HepG2 (cell line): ENCODE results near the gene FAM228A. TPM values are rescaled to one million over a fixed set of nuclear protein-coding genes. Genes with fewer than 3 reads are reported as not detected.

Experiments
- ATAC-seq: fragments of 200-7000 bp; cut with Tn5 transposase; 3 replicates; pipeline ENCODE4 v1.9.1; 2020; ENCODE audit warnings: mild to moderate bottlenecking, moderate library complexity
- BruUV-seq: library from RNA; stranded (reverse); fragments of 400-500 nt; replicated peaks from 2 replicates; lab custom pipeline; 2021; lab: Mats Ljungman, UMichigan
- CTCF ChIA-PET: fragments of 300-600 bp; formaldehyde crosslinking; extraction: SDS; loops from one replicate; lab custom pipeline; 2021; ENCODE audit warnings: low total read pairs, inconsistent platforms, low intra/inter-chr PET ratio; lab: Yijun Ruan, JAX
- POLR2A ChIA-PET: fragments of 350-600 bp; sonication (Branson Sonifier 250); formaldehyde crosslinking; loops from one replicate; lab custom pipeline; 2020; ENCODE audit warnings: antibody characterized with exemption, inconsistent platforms; lab: Yijun Ruan, JAX
- DNase-seq: peaks from one replicate; pipeline ENCODE4 v3.0.0-alpha.2; 2015; ENCODE audit warnings: low spot score
- FAIRE-seq: peaks from 3 replicates; lab custom pipeline; 2011; peaks lifted over from hg19 to GRCh38; lab: Jason Lieb, UNC
- H2AFZ ChIP-seq: one replicate; pipeline ENCODE4 v1.6.1; 2011; ENCODE audit warnings: low read length, inconsistent platforms
- H3K27ac ChIP-seq: fragments of 300-600 bp; 3 replicates; pipeline ENCODE4 v1.8.0; 2011; ENCODE audit warnings: mixed run types, mild to moderate bottlenecking, mixed read lengths, low read length, inconsistent platforms; ENCODE audit not compliant: insufficient read depth; ENCODE audit errors: extremely low read length
- H3K27me3 ChIP-seq, 2 experiments: fragments of 200-600 bp in 1 of 2; 2 replicates in 1 of 2; 3 replicates in 1 of 2; pipeline versions ENCODE4 v1.6.0 to v1.8.0; 2011; ENCODE audit warnings: low read length in 2 of 2, mild to moderate bottlenecking in 2 of 2, moderate library complexity in 2 of 2, inconsistent platforms in 1 of 2; ENCODE audit not compliant: insufficient read depth in 2 of 2, control insufficient read depth in 1 of 2
- H3K36me3 ChIP-seq, 2 experiments: fragments of 200-600 bp in 1 of 2; replicated peaks in 1 of 2; 2 replicates in 1 of 2; 3 replicates in 1 of 2; pipeline versions ENCODE4 v1.5.1 to v1.8.0; 2011; ENCODE audit warnings: low read length in 2 of 2, inconsistent platforms in 1 of 2; ENCODE audit not compliant: insufficient read depth in 2 of 2, control insufficient read depth in 1 of 2
- H3K4me1 ChIP-seq: 2 replicates; pipeline ENCODE4 v1.5.1; 2012; ENCODE audit warnings: low read length, inconsistent platforms; ENCODE audit not compliant: insufficient read depth
- H3K4me2 ChIP-seq: 2 replicates; pipeline ENCODE4 v1.6.0; 2011; ENCODE audit warnings: low read depth, low read length, inconsistent platforms
- H3K4me3 ChIP-seq, 3 experiments: fragments of 200-600 bp in 1 of 3; sonication (generic), shearing (Covaris generic) in 1 of 3; replicated peaks in 1 of 3; 2 replicates each; pipeline ENCODE4 v1.5.1; 2011 to 2016; ENCODE audit warnings: low read length in 3 of 3, inconsistent platforms in 2 of 3, low read depth in 2 of 3, mild to moderate bottlenecking in 2 of 3, control low read depth in 1 of 3, mixed read lengths in 1 of 3; ENCODE audit not compliant: insufficient read depth in 1 of 3
- H3K79me2 ChIP-seq: one replicate; pipeline ENCODE4 v1.6.1; 2011; ENCODE audit warnings: low read length, inconsistent platforms; ENCODE audit not compliant: insufficient read depth
- H3K9ac ChIP-seq: 2 replicates; pipeline ENCODE4 v1.6.0; 2011; ENCODE audit warnings: mild to moderate bottlenecking, low read depth, low read length, inconsistent platforms; ENCODE audit not compliant: insufficient read depth
- H3K9me3 ChIP-seq: 2 replicates; pipeline ENCODE4 v1.5.1; 2012; ENCODE audit warnings: mild to moderate bottlenecking, low read length
- H4K20me1 ChIP-seq: 2 replicates; pipeline ENCODE4 v1.6.0; 2011; ENCODE audit warnings: inconsistent platforms, mild to moderate bottlenecking, low read length, moderate library complexity; ENCODE audit not compliant: insufficient read depth
- CHCHD3 ChIP-seq: sonication (generic); formaldehyde crosslinking; IDR thresholded peaks from 2 replicates; pipeline ENCODE4 v1.8.0; 2022; ENCODE audit warnings: mild to moderate bottlenecking, missing genetic modification reagents, moderate library complexity
- HNF1A ChIP-seq, 2 experiments: sonication (generic) in 1 of 2; formaldehyde crosslinking in 1 of 2; IDR thresholded peaks; 2 replicates each; pipeline versions ENCODE4 v1.4.0 to v1.6.1; 2016 to 2020; ENCODE audit warnings: borderline replicate concordance in 1 of 2, low read depth in 1 of 2, mild to moderate bottlenecking in 1 of 2, missing genetic modification reagents in 1 of 2
- MTA3 ChIP-seq: sonication (generic); formaldehyde crosslinking; IDR thresholded peaks from 2 replicates; pipeline ENCODE4 v1.4.0; 2020; ENCODE audit warnings: missing genetic modification reagents
- NCOA1 ChIP-seq: sonication (generic); formaldehyde crosslinking; IDR thresholded peaks from 2 replicates; pipeline ENCODE4 v1.9.0; 2021; ENCODE audit warnings: missing genetic modification reagents
- ZNF646 ChIP-seq: sonication (generic); formaldehyde crosslinking; IDR thresholded peaks from 2 replicates; pipeline ENCODE4 v1.9.0; 2021; ENCODE audit warnings: mild to moderate bottlenecking, missing genetic modification reagents
- WGBS: methylation state at CpG from one replicate; pipeline ENCODE4 v1.1.6; 2017; ENCODE audit warnings: low lambda C conversion rate; 5-methylcytosine and 5-hydroxymethylcytosine counted together
- in situ Hi-C: cut with HindIII; loops from 2 replicates; pipeline ENCODE4 v1.10.0; 2017; ENCODE audit warnings: low pct_unique_long_range_greater_than_20kb; ENCODE audit not compliant: extremely low pct_ligation_motif_present
- intact Hi-C: fragments of 100-400 bp; cut with micrococcal nuclease; formaldehyde crosslinking; loops from one replicate; pipeline ENCODE4 v1.10.0; 2022; ENCODE audit not compliant: unreplicated experiment
- polyA plus RNA-seq, 8 experiments: library from polyadenylated mRNA; depleted of rRNA in 3 of 8; stranded (reverse) in 7 of 8; unstranded in 1 of 8; fragments of >200 nt; fragmentation: Illumina TruSeq in 4 of 8; extraction: Trizol in 4 of 8; gene quantifications; 2 replicates each; pipeline versions ENCODE4 v1.2.1 to v1.2.3, GENCODE V29; 2011 to 2016; ENCODE audit warnings: low read depth in 4 of 8, missing spikeins in 1 of 8, mixed read lengths in 1 of 8; ENCODE audit not compliant: insufficient read depth in 1 of 8
- total RNA-seq, 5 experiments: library from RNA; depleted of rRNA; stranded (reverse); fragments of >200 nt; fragmentation: Illumina TruSeq; extraction: Trizol; gene quantifications; 2 replicates each; pipeline ENCODE4 v1.2.3, GENCODE V29; 2016; ENCODE audit warnings: low read depth in 1 of 5
- TF ChIP-seq, protein P1 (sequence below): sonication (generic); formaldehyde crosslinking; IDR thresholded peaks from 2 replicates; pipeline ENCODE4 v1.4.0; 2020; ENCODE audit warnings: missing genetic modification reagents, low read depth, mild to moderate bottlenecking, borderline replicate concordance
- TF ChIP-seq, protein P2 (sequence below): IDR thresholded peaks from 2 replicates; pipeline ENCODE4 v1.6.1; 2018; ENCODE audit warnings: missing genetic modification reagents, mild to moderate bottlenecking, missing compliant biosample characterization

Gene FAM228A
- total and polyA plus RNA-seq, 2 of the 13 experiments (the other 11 are each of a cell fraction or from before 2014, with no cell fraction given): not detected

- no peak for TF ChIP-seq ZNF646
- TF ChIP-seq, protein P1, sequence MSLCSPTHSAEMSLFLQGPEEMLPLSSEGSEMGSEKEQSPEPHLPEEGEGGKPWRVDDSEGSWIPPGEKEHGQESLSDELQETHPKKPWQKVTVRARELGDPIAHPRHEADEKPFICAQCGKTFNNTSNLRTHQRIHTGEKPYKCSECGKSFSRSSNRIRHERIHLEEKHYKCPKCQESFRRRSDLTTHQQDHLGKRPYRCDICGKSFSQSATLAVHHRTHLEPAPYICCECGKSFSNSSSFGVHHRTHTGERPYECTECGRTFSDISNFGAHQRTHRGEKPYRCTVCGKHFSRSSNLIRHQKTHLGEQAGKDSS: no peak
- TF ChIP-seq CHCHD3: no peak
Measured at GRCh38 chr2:24203787-24204150, 28.9 kb downstream of the FAM228A start (continued).

GRCh38 chr2:24204505-24204904, 29.7 kb downstream of the FAM228A start:
- no peak for ATAC-seq
- WGBS: 95% methylated on average over 12 of the region's 12 CpGs
- Histone ChIP-seq H3K4me3 (no peak overlapping the region), H4K20me1 (no peaks in the 10 kb centered on the region), H3K27ac (no peak overlapping the region), H3K4me2 (no peak overlapping the region), H3K27me3 (no peaks in the 10 kb centered on the region), H3K9me3 (no peaks in the 10 kb centered on the region), H3K9ac (no peak overlapping the region), H3K79me2 (no peaks in the 10 kb centered on the region), H2AFZ (no peak overlapping the region), H3K4me1 (no peaks in the 10 kb centered on the region), H3K36me3 (peaks cover 2 to 7% of the 10 kb centered on the region in 2 experiments; a peak in 4 of 5 replicates)
- CTCF ChIA-PET: no interaction called here
- DNase-seq: no peak
- in situ Hi-C loops: no loop called here
- POLR2A ChIA-PET: no interaction called here
- FAIRE-seq: no peak
- intact Hi-C loops: no loop called here
- no TSS peak for BruUV-seq
- TF ChIP-seq, protein P2, sequence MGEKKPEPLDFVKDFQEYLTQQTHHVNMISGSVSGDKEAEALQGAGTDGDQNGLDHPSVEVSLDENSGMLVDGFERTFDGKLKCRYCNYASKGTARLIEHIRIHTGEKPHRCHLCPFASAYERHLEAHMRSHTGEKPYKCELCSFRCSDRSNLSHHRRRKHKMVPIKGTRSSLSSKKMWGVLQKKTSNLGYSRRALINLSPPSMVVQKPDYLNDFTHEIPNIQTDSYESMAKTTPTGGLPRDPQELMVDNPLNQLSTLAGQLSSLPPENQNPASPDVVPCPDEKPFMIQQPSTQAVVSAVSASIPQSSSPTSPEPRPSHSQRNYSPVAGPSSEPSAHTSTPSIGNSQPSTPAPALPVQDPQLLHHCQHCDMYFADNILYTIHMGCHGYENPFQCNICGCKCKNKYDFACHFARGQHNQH: no peak
- TF ChIP-seq NCOA1 (CRISPR knock-in tag) (no peak), MTA3 (CRISPR knock-in tag) (no peak), HNF1A (IDR thresholded peaks at IDR 0.05; ENCODE audit: low read depth) (no peak), HNF1A (CRISPR knock-in tag; IDR thresholded peaks at IDR 0.05; ENCODE audit: borderline replicate concordance) (no peak)
